OCI-LY3 (cell line): ENCODE measurements around the gene MEF2C.

ENCODE experiments used
- EZH2phosphoT487 ChIP-seq: fragments of 200-600 bp; shearing (Covaris generic); IDR thresholded peaks from 2 replicates; pipeline ENCODE4 v1.6.1; 2018; ENCODE audit warnings: antibody characterized with exemption, mixed run types, low read depth
- TF ChIP-seq, protein P1 (sequence below): fragments of 200-600, 300-600 bp; sonication (generic); IDR thresholded peaks from 2 replicates; pipeline ENCODE4 v1.5.1; 2014; ENCODE audit warnings: antibody characterized with exemption, low read length, low read depth

GRCh38 chr5:88679638-88680037 is 203.3 kb downstream of the MEF2C start:
- TF ChIP-seq, protein P1, sequence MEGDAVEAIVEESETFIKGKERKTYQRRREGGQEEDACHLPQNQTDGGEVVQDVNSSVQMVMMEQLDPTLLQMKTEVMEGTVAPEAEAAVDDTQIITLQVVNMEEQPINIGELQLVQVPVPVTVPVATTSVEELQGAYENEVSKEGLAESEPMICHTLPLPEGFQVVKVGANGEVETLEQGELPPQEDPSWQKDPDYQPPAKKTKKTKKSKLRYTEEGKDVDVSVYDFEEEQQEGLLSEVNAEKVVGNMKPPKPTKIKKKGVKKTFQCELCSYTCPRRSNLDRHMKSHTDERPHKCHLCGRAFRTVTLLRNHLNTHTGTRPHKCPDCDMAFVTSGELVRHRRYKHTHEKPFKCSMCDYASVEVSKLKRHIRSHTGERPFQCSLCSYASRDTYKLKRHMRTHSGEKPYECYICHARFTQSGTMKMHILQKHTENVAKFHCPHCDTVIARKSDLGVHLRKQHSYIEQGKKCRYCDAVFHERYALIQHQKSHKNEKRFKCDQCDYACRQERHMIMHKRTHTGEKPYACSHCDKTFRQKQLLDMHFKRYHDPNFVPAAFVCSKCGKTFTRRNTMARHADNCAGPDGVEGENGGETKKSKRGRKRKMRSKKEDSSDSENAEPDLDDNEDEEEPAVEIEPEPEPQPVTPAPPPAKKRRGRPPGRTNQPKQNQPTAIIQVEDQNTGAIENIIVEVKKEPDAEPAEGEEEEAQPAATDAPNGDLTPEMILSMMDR: no peak
- no peak for TF ChIP-seq EZH2phosphoT487
